HEK293T (cell line): ENCODE results near the gene ACOX1.

Experiments
- CTCF ChIA-PET: fragments of 350-600 bp; formaldehyde crosslinking; extraction: SDS; loops from one replicate; lab custom pipeline; 2021; ENCODE audit warnings: antibody characterized with exemption, inconsistent platforms; lab: Yijun Ruan, JAX
- POLR2A ChIA-PET: fragments of 350-600 bp; formaldehyde crosslinking; extraction: SDS; loops from one replicate; lab custom pipeline; 2020; ENCODE audit warnings: antibody characterized with exemption, inconsistent platforms; lab: Yijun Ruan, JAX
- DNase-seq: peaks from one replicate; pipeline ENCODE4 v3.0.0; 2012; ENCODE audit warnings: mixed read lengths; ENCODE audit errors: extremely low spot score
- ARNT ChIP-seq: fragments of 450-650 bp; IDR thresholded peaks from 2 replicates; pipeline ENCODE4 v1.6.1; 2017; ENCODE audit warnings: mild to moderate bottlenecking
- BHLHE40 ChIP-seq: fragments of 450-650 bp; IDR thresholded peaks from 2 replicates; pipeline ENCODE4 v1.6.1; 2016; ENCODE audit warnings: mild to moderate bottlenecking, moderate library complexity, borderline replicate concordance
- CTBP1 ChIP-seq: fragments of 450-650 bp; IDR thresholded peaks from 2 replicates; pipeline ENCODE4 v1.6.1; 2016; ENCODE audit warnings: borderline replicate concordance
- ELF4 ChIP-seq: fragments of 450-650 bp; IDR thresholded peaks from 2 replicates; pipeline ENCODE4 v1.6.1; 2017; ENCODE audit warnings: antibody characterized with exemption
- FOXA1 ChIP-seq: fragments of 450-650 bp; IDR thresholded peaks from 2 replicates; pipeline ENCODE4 v1.6.1; 2016; ENCODE audit warnings: mild to moderate bottlenecking
- FOXK2 ChIP-seq: fragments of 450-650 bp; IDR thresholded peaks from 2 replicates; pipeline ENCODE4 v1.6.1; 2016; ENCODE audit warnings: mild to moderate bottlenecking
- FOXM1 ChIP-seq: fragments of 450-650 bp; IDR thresholded peaks from 2 replicates; pipeline ENCODE4 v1.6.1; 2017; ENCODE audit warnings: mild to moderate bottlenecking, borderline replicate concordance
- HDGF ChIP-seq: fragments of 450-650 bp; IDR thresholded peaks from 2 replicates; pipeline ENCODE4 v1.6.1; 2017; ENCODE audit warnings: antibody characterized with exemption, borderline replicate concordance
- L3MBTL2 ChIP-seq: fragments of 450-650 bp; conservative IDR thresholded peaks from 2 replicates; pipeline ENCODE4 v1.6.1; 2016; ENCODE audit warnings: mild to moderate bottlenecking
- LEF1 ChIP-seq: fragments of 450-650 bp; IDR thresholded peaks from 2 replicates; pipeline ENCODE4 v1.6.1; 2017; ENCODE audit warnings: mild to moderate bottlenecking, borderline replicate concordance
- NFRKB ChIP-seq: fragments of 450-650 bp; IDR thresholded peaks from 2 replicates; pipeline ENCODE4 v1.6.1; 2016; ENCODE audit warnings: mild to moderate bottlenecking, moderate library complexity
- SP1 ChIP-seq: fragments of 450-650 bp; IDR thresholded peaks from 2 replicates; pipeline ENCODE4 v1.6.1; 2017
- SUZ12 ChIP-seq: fragments of 450-650 bp; IDR thresholded peaks from 2 replicates; pipeline ENCODE4 v1.6.1; 2016; ENCODE audit warnings: mild to moderate bottlenecking
- TARDBP ChIP-seq: fragments of 450-650 bp; IDR thresholded peaks from 2 replicates; pipeline ENCODE4 v1.6.1; 2016
- ZNF384 ChIP-seq: fragments of 450-650 bp; IDR thresholded peaks from 2 replicates; pipeline ENCODE4 v1.6.1; 2016
- TF ChIP-seq, protein P1 (sequence below): fragments of 450-650 bp; IDR thresholded peaks from 2 replicates; pipeline ENCODE4 v1.6.1; 2016

Gene ACOX1

GRCh38 chr17:76000016-76000754, 21.2 kb upstream of the ACOX1 start:
- CTCF ChIA-PET: interaction anchor here (0.6 to 3.5 kb wide), 7 partner anchors 10 to 518 kb away, joined by 3 to 22 read pairs (median 4); partner anchors contain the start of gene MRPL38
- TF ChIP-seq FOXK2 (no peak), HDGF (peak; percentile 65; the same call in 1 of the 2 replicates)
- POLR2A ChIA-PET: interaction anchor here (1.1 to 1.4 kb wide), 4 partner anchors 16 to 145 kb away, joined by 4 to 7 read pairs (median 4); partner anchors contain the start of genes ACOX1, MRPL38, TEN1 and WBP2
- DNase-seq: peak; percentile 90

- ChIA-PET POLR2A (interaction anchor here (1.0 kb wide), 1 partner anchor 93 kb away, joined by 3 read pairs; the partner anchor contains the start of gene MRPL38), CTCF (interaction anchor here (0.8 to 1.4 kb wide), 3 partner anchors 14 to 89 kb away, joined by 3 to 7 read pairs (median 5); no protein-coding TSS in a partner anchor)
- TF ChIP-seq TARDBP (no peak), ARNT (no peak), CTBP1 (no peak), ZNF384 (no peak), FOXK2 (no peak), ELF4 (no peak), BHLHE40 (no peak), HDGF (no peak), NFRKB (no peak), FOXA1 (no peak), SP1 (no peak), SUZ12 (no peak), L3MBTL2 (no peak), LEF1 (no peak)
- TF ChIP-seq, protein P1, sequence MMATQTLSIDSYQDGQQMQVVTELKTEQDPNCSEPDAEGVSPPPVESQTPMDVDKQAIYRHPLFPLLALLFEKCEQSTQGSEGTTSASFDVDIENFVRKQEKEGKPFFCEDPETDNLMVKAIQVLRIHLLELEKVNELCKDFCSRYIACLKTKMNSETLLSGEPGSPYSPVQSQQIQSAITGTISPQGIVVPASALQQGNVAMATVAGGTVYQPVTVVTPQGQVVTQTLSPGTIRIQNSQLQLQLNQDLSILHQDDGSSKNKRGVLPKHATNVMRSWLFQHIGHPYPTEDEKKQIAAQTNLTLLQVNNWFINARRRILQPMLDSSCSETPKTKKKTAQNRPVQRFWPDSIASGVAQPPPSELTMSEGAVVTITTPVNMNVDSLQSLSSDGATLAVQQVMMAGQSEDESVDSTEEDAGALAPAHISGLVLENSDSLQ: no peak
- no peak for DNase-seq
These were observed 19.4 kb upstream of the ACOX1 start for GRCh38 chr17:75998327-75998795.

DNA sequence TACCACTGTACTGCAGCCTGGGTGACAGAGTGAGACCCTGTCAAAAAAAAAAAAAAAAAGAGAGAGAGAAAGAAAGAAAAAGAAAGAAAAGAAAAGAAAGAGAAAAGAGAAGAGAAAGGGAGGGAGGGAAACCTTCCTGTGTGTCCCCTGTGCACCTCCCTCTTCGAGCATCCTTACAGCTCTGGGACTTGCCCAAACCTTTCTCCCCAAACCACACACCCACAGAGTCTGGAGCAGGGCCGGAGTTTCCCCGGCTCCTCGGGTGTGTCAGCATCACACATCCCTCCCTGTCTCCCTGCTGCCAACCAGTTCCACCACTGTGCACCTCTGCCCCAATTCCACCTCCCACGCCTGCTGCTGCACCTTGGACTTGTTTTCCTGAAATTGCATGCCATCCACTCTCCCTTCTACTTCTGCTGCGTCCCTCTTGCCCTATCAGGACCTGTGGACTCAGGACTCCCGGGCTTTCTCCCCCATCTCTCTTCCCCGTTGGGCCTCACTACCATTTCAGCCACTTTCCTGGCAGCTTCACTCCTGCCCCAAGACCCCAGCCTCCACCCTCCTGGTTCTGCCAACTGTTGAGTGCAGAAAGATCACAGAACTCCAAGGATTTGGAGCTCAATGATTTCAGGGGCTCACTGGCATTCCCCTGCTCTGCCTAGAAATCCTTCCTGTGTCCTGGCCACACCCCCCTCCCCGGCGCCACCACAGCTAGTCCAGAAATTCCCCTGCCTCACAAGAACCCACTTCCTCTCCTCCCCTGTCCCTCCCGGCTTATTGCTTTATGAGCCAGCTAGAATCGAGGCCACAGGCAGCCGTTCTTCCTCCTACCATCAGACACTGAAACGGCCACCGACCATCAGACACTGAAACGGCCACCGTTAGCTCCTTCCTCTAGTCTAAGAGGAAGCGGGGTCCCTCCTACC, 18.0 kb upstream of the ACOX1 start:
- CTCF ChIA-PET: interaction anchor here (0.9 to 1.1 kb wide), 2 partner anchors 9 to 14 kb away, joined by 3 to 14 read pairs; no protein-coding TSS in a partner anchor
- DNase-seq: no peak

DNA sequence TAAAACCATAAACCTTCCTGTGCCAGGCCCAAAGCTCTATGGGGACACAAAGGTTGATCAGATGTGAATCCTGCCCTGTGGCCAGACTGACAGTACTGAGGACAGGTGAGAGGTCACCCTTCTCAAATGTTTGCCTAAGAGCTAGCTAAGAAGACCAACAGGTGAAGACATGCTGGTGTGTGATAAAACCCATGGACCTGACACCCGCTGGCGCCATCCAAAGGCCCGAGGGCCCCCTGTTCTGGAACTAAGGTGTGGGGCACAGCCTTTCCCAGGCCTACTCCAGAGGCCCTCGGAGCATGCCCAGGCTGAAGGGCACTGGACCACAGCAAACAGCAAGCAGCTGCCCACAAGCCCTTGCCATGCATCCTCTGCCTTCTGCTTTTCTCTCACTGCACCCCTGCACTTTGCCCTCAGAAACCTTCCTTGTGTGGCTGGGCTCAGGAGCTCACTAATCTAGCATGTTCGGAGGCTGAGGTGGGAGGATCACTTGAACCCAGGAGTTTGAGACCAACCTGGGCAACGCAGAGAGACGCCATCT, 16.5 kb upstream of the ACOX1 start:
- TF ChIP-seq SP1: no peak
- no peak for TF ChIP-seq FOXA1
- TF ChIP-seq, protein P1: no peak
- TF ChIP-seq BHLHE40: no peak
- no peak for TF ChIP-seq LEF1
- TF ChIP-seq FOXK2: no peak
- no peak for TF ChIP-seq FOXM1
- TF ChIP-seq ELF4: no peak
- no peak for TF ChIP-seq SUZ12
- TF ChIP-seq L3MBTL2: no peak
- no peak for TF ChIP-seq CTBP1
- no peak for TF ChIP-seq ARNT
- TF ChIP-seq ZNF384: no peak
- no peak for TF ChIP-seq TARDBP
- TF ChIP-seq NFRKB: no peak
- CTCF ChIA-PET: interaction anchor here (1.1 kb wide), 1 partner anchor 10 kb away, joined by 5 read pairs; no protein-coding TSS in a partner anchor

More for the DNA sequence above, 18.0 kb upstream of the ACOX1 start:
- POLR2A ChIA-PET: interaction anchor here (0.8 kb wide), 1 partner anchor 18 kb away, joined by 3 read pairs; the partner anchor contains the start of genes ACOX1 and TEN1
- TF ChIP-seq L3MBTL2: no peak
- TF ChIP-seq CTBP1: no peak
- no peak for TF ChIP-seq ZNF384
- TF ChIP-seq SUZ12: no peak
- TF ChIP-seq BHLHE40: no peak
- no peak for TF ChIP-seq HDGF
- no peak for TF ChIP-seq NFRKB
- TF ChIP-seq ARNT: no peak
- no peak for TF ChIP-seq TARDBP

GRCh38 chr17:75994802-75995370, 15.9 kb upstream of the ACOX1 start:
- POLR2A ChIA-PET: interaction anchor here (1.3 kb wide), 1 partner anchor 10 kb away, joined by 4 read pairs; no protein-coding TSS in a partner anchor
- TF ChIP-seq, protein P1: no peak
- TF ChIP-seq NFRKB (no peak), FOXK2 (no peak), HDGF (no peak), SP1 (no peak), FOXA1 (no peak), BHLHE40 (no peak), ZNF384 (no peak), ARNT (no peak), LEF1 (no peak), CTBP1 (no peak), TARDBP (no peak), FOXM1 (no peak)
- DNase-seq: no peak
- CTCF ChIA-PET: interaction anchor here (1.1 kb wide), 1 partner anchor 10 kb away, joined by 5 read pairs; no protein-coding TSS in a partner anchor

More for the DNA sequence above, 16.5 kb upstream of the ACOX1 start:
- POLR2A ChIA-PET: interaction anchor here (1.3 kb wide), 1 partner anchor 10 kb away, joined by 4 read pairs; no protein-coding TSS in a partner anchor
- no peak for DNase-seq
